Measurements from ENCODE around the gene AHCTF1.

Gene AHCTF1

DNA sequence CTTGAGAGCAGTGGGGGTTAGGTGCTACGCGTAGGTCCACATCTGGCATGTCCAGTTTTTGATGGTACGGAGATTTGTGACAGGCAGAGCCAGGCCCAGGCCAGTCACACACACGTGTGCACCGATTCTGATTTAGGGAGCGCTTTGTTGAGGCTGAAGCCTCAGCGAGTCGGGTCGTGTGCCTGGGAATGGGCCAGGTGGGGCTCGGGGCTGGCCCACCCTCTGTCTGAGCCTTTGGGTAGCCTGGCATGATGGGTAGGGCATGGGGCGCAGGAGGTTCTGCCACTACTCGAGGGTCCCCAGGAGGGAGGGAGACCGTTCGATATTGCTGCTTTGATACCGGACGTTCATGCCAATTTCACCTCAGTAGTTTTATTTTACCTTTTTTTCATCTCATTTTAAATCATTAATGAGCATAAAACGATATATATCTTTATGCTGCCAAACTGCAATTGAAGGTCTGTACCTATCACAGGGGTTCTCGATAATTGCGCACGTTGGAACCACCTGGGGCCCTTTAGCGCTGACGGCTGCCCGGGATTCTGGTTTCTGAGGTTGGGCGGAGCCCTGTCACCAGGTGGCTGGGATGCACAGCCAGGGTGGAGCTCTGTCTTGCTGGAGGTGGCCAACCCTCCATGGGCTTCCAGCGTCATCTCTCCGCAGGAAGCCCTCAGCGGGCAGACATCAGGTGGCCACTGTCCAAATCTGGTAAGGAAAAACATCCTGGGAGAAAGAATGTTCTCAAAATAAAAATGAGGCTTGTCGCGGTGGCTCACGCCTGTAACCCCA, 135.6 kb downstream of the AHCTF1 start:
- Histone ChIP-seq H3K4me2 (no peak overlapping the region), H2AFZ (ENCODE audit: low read depth) (no peak overlapping the region), H3K9ac (no peak overlapping the region), H3K27ac (no peak overlapping the region), H4K20me1 (ENCODE audit: insufficient read depth) (no peaks in the 10 kb centered on the region), H3K79me2 (ENCODE audit: insufficient read depth, low read depth) (no peaks in the 10 kb centered on the region), H3K4me3 (IDR thresholded peaks at IDR 0.05; ENCODE audit: insufficient read depth, low read depth, low read length) (no peak overlapping the region), H3K27me3 (ENCODE audit: insufficient read depth, low read depth) (no peaks in the 10 kb centered on the region), H3K36me3 (ENCODE audit: insufficient read depth) (no peaks in the 10 kb centered on the region), H3K4me1 (ENCODE audit: low read depth, poor library complexity, severe bottlenecking) (no peaks in the 10 kb centered on the region)
- no peak for TF ChIP-seq CTCF (conservative IDR thresholded peaks at IDR 0.05; ENCODE audit: low read depth, low read length)

- no peak overlapping the region for H3K4me3 ChIP-seq (IDR thresholded peaks at IDR 0.05; ENCODE audit: insufficient read depth, low read depth, low read length)
- TF ChIP-seq CTCF (conservative IDR thresholded peaks at IDR 0.05; ENCODE audit: low read depth, low read length) = no peak
- H3K27ac ChIP-seq = no peak overlapping the region
- no peaks in the 10 kb centered on the region for H3K79me2 ChIP-seq (ENCODE audit: insufficient read depth, low read depth)
- no peak overlapping the region for H3K9ac ChIP-seq
- H3K4me2 ChIP-seq = no peak overlapping the region
- H3K27me3 ChIP-seq (ENCODE audit: insufficient read depth, low read depth) = no peaks in the 10 kb centered on the region
- H3K36me3 ChIP-seq (ENCODE audit: insufficient read depth) = no peaks in the 10 kb centered on the region
- H4K20me1 ChIP-seq (ENCODE audit: insufficient read depth) = no peaks in the 10 kb centered on the region
- H2AFZ ChIP-seq (ENCODE audit: low read depth) = no peak overlapping the region
- H3K4me1 ChIP-seq (ENCODE audit: low read depth, poor library complexity, severe bottlenecking) = no peaks in the 10 kb centered on the region
These were observed 136.7 kb downstream of the AHCTF1 start for GRCh38 chr1:246794828-246795671.

DNA sequence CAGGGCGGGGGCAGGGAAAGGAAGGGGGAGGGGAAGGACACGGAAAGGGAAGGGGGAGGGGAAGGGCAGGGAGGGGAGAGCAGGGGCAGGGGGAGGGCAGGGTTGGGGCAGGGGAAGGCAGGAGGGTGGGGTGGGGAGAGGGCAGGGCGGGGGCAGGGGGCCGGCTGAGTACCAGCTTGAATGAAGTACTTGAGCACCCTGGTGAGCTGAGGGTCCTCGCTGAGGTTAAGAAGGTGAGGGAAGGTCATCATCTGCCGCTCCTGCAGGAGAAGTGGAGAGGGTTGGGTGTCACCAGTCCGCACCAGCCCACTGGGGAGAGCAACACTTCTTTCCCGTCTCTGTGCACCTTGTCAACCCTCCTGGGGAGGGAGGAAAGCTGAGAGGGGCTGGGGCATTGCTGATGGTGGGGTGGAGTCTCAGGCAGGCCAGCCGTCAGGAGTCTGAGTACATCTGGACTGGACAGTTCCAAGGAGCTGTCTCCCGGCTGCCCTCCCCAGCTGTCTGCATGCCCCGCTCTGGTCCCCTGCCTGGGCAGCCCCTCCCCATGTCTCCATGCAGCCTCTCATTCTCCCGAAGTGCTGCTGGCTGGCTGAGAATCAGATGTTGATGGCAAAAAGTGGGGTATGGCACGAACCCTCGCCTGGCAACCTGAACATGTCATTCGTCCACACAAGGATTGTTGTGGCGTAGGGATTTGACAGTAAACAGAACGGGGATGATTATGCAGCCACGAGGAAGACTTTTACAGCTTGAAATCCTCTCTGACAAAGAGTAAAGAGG, 137.5 kb downstream of the AHCTF1 start:
- TF ChIP-seq CTCF (conservative IDR thresholded peaks at IDR 0.05; ENCODE audit: low read depth, low read length) = no peak
- Histone ChIP-seq H3K4me1 (ENCODE audit: low read depth, poor library complexity, severe bottlenecking) (no peaks in the 10 kb centered on the region), H3K79me2 (ENCODE audit: insufficient read depth, low read depth) (no peaks in the 10 kb centered on the region), H2AFZ (ENCODE audit: low read depth) (no peak overlapping the region), H3K36me3 (ENCODE audit: insufficient read depth) (no peaks in the 10 kb centered on the region), H3K27me3 (ENCODE audit: insufficient read depth, low read depth) (no peaks in the 10 kb centered on the region), H3K4me3 (IDR thresholded peaks at IDR 0.05; ENCODE audit: insufficient read depth, low read depth, low read length) (no peak overlapping the region), H3K4me2 (no peak overlapping the region), H3K9ac (no peak overlapping the region), H4K20me1 (ENCODE audit: insufficient read depth) (no peaks in the 10 kb centered on the region), H3K27ac (no peak overlapping the region)

- no peaks in the 10 kb centered on the region for H4K20me1 ChIP-seq (ENCODE audit: insufficient read depth)
- no peaks in the 10 kb centered on the region for H3K27me3 ChIP-seq (ENCODE audit: insufficient read depth, low read depth)
- H3K4me1 ChIP-seq (ENCODE audit: low read depth, poor library complexity, severe bottlenecking) = no peaks in the 10 kb centered on the region
- no peak overlapping the region for H3K9ac ChIP-seq
- no peaks in the 10 kb centered on the region for H3K79me2 ChIP-seq (ENCODE audit: insufficient read depth, low read depth)
- H3K4me2 ChIP-seq = no peak overlapping the region
- TF ChIP-seq CTCF (conservative IDR thresholded peaks at IDR 0.05; ENCODE audit: low read depth, low read length) = no peak
- no peak overlapping the region for H2AFZ ChIP-seq (ENCODE audit: low read depth)
- H3K4me3 ChIP-seq (IDR thresholded peaks at IDR 0.05; ENCODE audit: insufficient read depth, low read depth, low read length) = no peak overlapping the region
- H3K27ac ChIP-seq = no peak overlapping the region
- no peaks in the 10 kb centered on the region for H3K36me3 ChIP-seq (ENCODE audit: insufficient read depth)
These were observed 138.3 kb downstream of the AHCTF1 start for GRCh38 chr1:246793356-246793896.
